ENCODE results near the gene NECAP2. TPM values are rescaled to one million over a fixed set of nuclear protein-coding genes. Genes with fewer than 3 reads are reported as not detected.

Gene NECAP2
- total and polyA plus RNA-seq, 2 donors from 2014 or later (not counting 2 experiments from before 2014, with no cell fraction given) = 58.4 to 61.2 TPM

Other genes with a start within 250 kb of the NECAP2 start
- gene ARHGEF19, start 228.1 kb upstream of the NECAP2 start, total RNA-seq = 10.7 and 15.3 TPM in 2 replicates
- gene ARHGEF19, start 228.1 kb upstream of the NECAP2 start, polyA plus RNA-seq = 11.1 and 13.9 TPM in 2 replicates
- 5.1 and 5.4 TPM in 2 replicates for gene CPLANE2, start 203.5 kb upstream of the NECAP2 start, total RNA-seq
- gene CPLANE2, start 203.5 kb upstream of the NECAP2 start, polyA plus RNA-seq = 3.4 and 4.1 TPM in 2 replicates
- 12.9 and 14.1 TPM in 2 replicates for gene FBXO42, start 88.2 kb upstream of the NECAP2 start, total RNA-seq
- gene FBXO42, start 88.2 kb upstream of the NECAP2 start, polyA plus RNA-seq = 10.4 and 11.3 TPM in 2 replicates
- gene SZRD1, start 73.5 kb upstream of the NECAP2 start, total RNA-seq = 126 and 127 TPM in 2 replicates
- 104 and 119 TPM in 2 replicates for gene SZRD1, start 73.5 kb upstream of the NECAP2 start, polyA plus RNA-seq
- not detected in 2 replicates for gene SPATA21, start 3.3 kb upstream of the NECAP2 start, total RNA-seq
- 0.02 TPM in 1 of 2 replicates, not detected in the other for gene SPATA21, start 3.3 kb upstream of the NECAP2 start, polyA plus RNA-seq
- 2,556 and 4,441 TPM in 2 replicates for gene RNU1-1, start 73.6 kb downstream of the NECAP2 start, total RNA-seq
- gene RNU1-1, start 73.6 kb downstream of the NECAP2 start, polyA plus RNA-seq = not detected in 2 replicates
- 19.1 and 25.5 TPM in 2 replicates for gene NBPF1, start 172.8 kb downstream of the NECAP2 start, total RNA-seq
- 3.9 and 4.2 TPM in 2 replicates for gene NBPF1, start 172.8 kb downstream of the NECAP2 start, polyA plus RNA-seq
- 2,556 and 4,441 TPM in 2 replicates for gene RNU1-3, start 226.2 kb downstream of the NECAP2 start, total RNA-seq
- gene RNU1-3, start 226.2 kb downstream of the NECAP2 start, polyA plus RNA-seq = not detected in 2 replicates